Upper lobe of left lung (tissue), 6 donors: Measurements from ENCODE around the gene PARP16. TPM values are rescaled to one million over a fixed set of nuclear protein-coding genes. Genes with fewer than 3 reads are reported as not detected.
A peak's percentile ranks its signal among the peaks of the same experiment; 100 is the strongest.

Experiments
- ATAC-seq, 2 donors: fragments of 200-7000 bp; cut with Tn5 transposase; one replicate each; pipeline ENCODE4 v1.9.1; 2022; ENCODE audit warnings: mild to moderate bottlenecking in 2 of 2, moderate library complexity in 2 of 2; ENCODE audit not compliant: low FRiP score in 2 of 2
- DNase-seq, 2 donors: peaks; one replicate each; pipeline ENCODE4 v3.0.0-alpha.2; 2019 to 2020
- H3K27ac ChIP-seq, 4 donors: fragments of 200-600 bp; sonication (generic); one replicate each; pipeline ENCODE4 v1.5.1; 2016 to 2019
- H3K27me3 ChIP-seq, 4 donors: fragments of 200-600 bp; sonication (generic); one replicate each; pipeline ENCODE4 v1.5.1; 2017 to 2019
- H3K36me3 ChIP-seq, 4 donors: fragments of 200-600 bp; sonication (generic); one replicate each; pipeline ENCODE4 v1.5.1; 2016 to 2019
- H3K4me1 ChIP-seq, 4 donors: fragments of 200-600 bp; sonication (generic); one replicate each; pipeline ENCODE4 v1.5.1; 2018 to 2019
- H3K4me3 ChIP-seq, 4 donors: fragments of 200-600 bp; sonication (generic); one replicate each; pipeline ENCODE4 v1.5.1; 2017 to 2019; ENCODE audit warnings: mild to moderate bottlenecking in 2 of 4, moderate library complexity in 1 of 4
- H3K9me3 ChIP-seq, 4 donors: fragments of 200-600 bp; sonication (generic); one replicate each; pipeline ENCODE4 v1.5.1; 2018 to 2019
- EP300 ChIP-seq, 4 donors: sonication (generic); formaldehyde crosslinking; IDR thresholded peaks; one replicate each; pipeline ENCODE4 v1.5.1; 2017; ENCODE audit warnings: antibody characterized with exemption in 4 of 4, control low read depth in 2 of 4
- POLR2A ChIP-seq, 4 donors: fragments of 450-650 bp; IDR thresholded peaks; one replicate each; pipeline ENCODE4 v1.5.1; 2016 to 2017; ENCODE audit warnings: antibody characterized with exemption in 4 of 4, mild to moderate bottlenecking in 2 of 4
- POLR2AphosphoS5 ChIP-seq, 2 donors: sonication (generic); formaldehyde crosslinking; IDR thresholded peaks; one replicate each; pipeline ENCODE4 v1.5.1; 2017; ENCODE audit warnings: antibody characterized with exemption in 2 of 2
- WGBS, 2 donors: methylation state at CpG; one replicate each; pipeline ENCODE4 v1.1.5; 2017 to 2018; 5-methylcytosine and 5-hydroxymethylcytosine counted together
- total RNA-seq, 6 donors: library from RNA; depleted of rRNA in 4 of 6; stranded (reverse); fragments of >200 nt in 4 of 6; gene quantifications; one replicate each; pipeline versions ENCODE4 v1.1.0 to v1.2.1, GENCODE V29; 2016 to 2021
- TF ChIP-seq, protein P1 (sequence below), 6 experiments: fragments of 450-650 bp in 4 of 6; fragments of 200-600 bp in 2 of 6; sonication (generic) in 2 of 6; IDR thresholded peaks; one replicate each; pipeline ENCODE4 v1.5.1; 2016 to 2019; ENCODE audit warnings: antibody characterized with exemption in 6 of 6
- donor health status: DM: no; HTN: no; CAD: no; lungs with moderate emphysema.
- donor health status: DM: no; HTN: yes; CAD: no; lungs with severe emphysema.

The PARP16 gene
- total RNA-seq, 6 donors from 2014 or later: 6.3 to 20.6 (median 7.9) TPM

DNA sequence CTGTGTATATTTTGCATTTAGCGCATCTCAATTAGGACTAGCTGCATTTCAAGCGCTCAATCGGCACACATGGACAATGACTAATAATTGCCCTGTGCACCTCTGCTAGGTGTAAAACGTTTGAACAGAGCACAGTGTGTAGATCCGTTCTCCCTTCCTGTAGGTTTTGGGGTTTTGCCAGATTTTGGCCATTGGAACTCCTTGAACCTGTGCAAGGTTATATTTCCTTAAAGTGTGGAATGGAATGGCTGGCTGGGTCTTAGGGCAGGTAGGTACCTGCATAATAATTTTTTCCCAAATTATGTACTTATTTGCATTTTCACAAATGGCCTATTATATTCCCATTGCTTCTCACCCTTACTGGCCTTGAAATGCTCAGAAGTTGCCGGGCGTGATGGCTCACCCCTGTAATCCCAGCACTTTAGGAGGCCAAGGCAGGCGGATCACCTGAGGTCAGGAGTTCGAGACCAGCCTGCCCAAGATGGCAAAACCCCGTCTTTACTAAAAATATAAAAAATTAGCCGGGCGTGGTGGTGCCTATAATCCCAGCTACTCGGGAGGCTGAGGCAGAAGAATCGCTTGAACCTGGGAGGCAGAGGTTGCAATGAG is 18.6 kb upstream of the PARP16 start:
- H3K4me1 ChIP-seq: peaks cover 13 to 16% (median 14%) of the 10 kb centered on the region in 4 donors
- peak; percentile 9 to 35 for ATAC-seq
- no peaks in the 10 kb centered on the region for H3K27me3 ChIP-seq
- no peak for TF ChIP-seq EP300 (IDR thresholded peaks at IDR 0.05)
- TF ChIP-seq POLR2AphosphoS5 (IDR thresholded peaks at IDR 0.05): no peak
- TF ChIP-seq POLR2A (IDR thresholded peaks at IDR 0.05): no peak
- TF ChIP-seq, protein P1, sequence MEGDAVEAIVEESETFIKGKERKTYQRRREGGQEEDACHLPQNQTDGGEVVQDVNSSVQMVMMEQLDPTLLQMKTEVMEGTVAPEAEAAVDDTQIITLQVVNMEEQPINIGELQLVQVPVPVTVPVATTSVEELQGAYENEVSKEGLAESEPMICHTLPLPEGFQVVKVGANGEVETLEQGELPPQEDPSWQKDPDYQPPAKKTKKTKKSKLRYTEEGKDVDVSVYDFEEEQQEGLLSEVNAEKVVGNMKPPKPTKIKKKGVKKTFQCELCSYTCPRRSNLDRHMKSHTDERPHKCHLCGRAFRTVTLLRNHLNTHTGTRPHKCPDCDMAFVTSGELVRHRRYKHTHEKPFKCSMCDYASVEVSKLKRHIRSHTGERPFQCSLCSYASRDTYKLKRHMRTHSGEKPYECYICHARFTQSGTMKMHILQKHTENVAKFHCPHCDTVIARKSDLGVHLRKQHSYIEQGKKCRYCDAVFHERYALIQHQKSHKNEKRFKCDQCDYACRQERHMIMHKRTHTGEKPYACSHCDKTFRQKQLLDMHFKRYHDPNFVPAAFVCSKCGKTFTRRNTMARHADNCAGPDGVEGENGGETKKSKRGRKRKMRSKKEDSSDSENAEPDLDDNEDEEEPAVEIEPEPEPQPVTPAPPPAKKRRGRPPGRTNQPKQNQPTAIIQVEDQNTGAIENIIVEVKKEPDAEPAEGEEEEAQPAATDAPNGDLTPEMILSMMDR (IDR thresholded peaks at IDR 0.05): no peak
- peak overlapping the region in 3 of 4 donors; percentile 48 to 54 (median 54) for H3K4me3 ChIP-seq
- no peak for DNase-seq
- H3K27ac ChIP-seq: peak overlapping the region; percentile 68 to 90 (median 84)
- no peaks in the 10 kb centered on the region for H3K9me3 ChIP-seq
- 49 to 54% methylated on average over 14 of the region's 14 CpGs for WGBS, 2 donors
- no peaks in the 10 kb centered on the region for H3K36me3 ChIP-seq

DNA sequence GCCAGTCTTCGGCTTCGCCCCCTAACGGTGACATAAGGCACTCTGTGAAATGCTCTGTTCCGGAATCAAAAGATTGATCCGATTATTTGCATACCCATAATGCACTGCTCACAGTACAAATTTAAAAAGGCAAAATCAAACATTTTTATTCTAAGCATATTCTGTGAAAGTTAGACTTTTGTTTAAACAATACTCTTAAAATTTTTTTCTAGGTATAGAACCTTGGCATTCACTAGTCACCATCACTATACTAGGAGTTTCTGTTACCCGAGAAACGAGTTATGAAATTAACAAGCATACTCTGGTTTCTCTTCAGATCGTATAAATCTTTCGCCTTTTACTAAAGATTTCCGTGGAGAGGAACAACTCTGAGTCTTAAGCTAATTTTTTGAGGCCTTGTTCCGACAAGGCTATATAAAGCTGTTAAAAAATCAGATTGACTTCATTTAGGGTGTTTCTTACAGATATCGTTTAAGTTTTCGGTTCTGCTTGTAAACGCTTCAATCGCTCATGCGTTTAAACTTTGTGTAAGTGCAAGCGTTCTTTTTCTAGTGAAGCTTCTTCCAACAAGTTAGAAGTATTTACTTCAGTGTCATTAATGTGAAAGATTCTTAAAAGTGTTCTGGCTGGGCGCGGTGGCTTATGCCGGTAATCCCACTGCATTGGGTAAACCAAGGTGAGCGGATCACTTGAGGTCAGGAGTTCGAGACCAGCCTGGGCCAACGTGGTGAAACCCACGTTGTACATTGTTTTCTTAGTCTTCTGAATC is 17.9 kb upstream of the PARP16 start, which contains the start of gene RNU5B-1:
Gene RNU5B-1, plus strand, starts transcription at position 297 of the 769 bp plus-strand sequence.
- Histone ChIP-seq H3K9me3 (no peaks in the 10 kb centered on the region), H3K4me1 (peaks cover 13 to 16% (median 14%) of the 10 kb centered on the region in 4 donors), H3K4me3 (peak within 1 kb of the TSS; percentile 8 to 54 (median 51)), H3K27me3 (no peaks in the 10 kb centered on the region), H3K27ac (peak within 1 kb of the TSS; percentile 68 to 90 (median 84)), H3K36me3 (no peaks in the 10 kb centered on the region)
- WGBS, 2 donors: 1% methylated on average over 23 to 24 of the region's 24 CpGs
- ATAC-seq (peak; percentile 96), DNase-seq (peak in 1 of 2 donors; percentile 73)
- TF ChIP-seq, protein P1 (IDR thresholded peaks at IDR 0.05): peak; percentile 66 to 82 (median 78)
- peak; percentile 51 to 98 (median 94) for TF ChIP-seq POLR2A (IDR thresholded peaks at IDR 0.05)
- TF ChIP-seq EP300 (IDR thresholded peaks at IDR 0.05): peak in 1 of 4 donors; percentile 63
- TF ChIP-seq POLR2AphosphoS5 (IDR thresholded peaks at IDR 0.05): peak; percentile 26 to 99

GRCh38 chr15:65303687-65304380 is 17.2 kb upstream of the PARP16 start:
- Histone ChIP-seq H3K36me3 (no peaks in the 10 kb centered on the region), H3K9me3 (no peaks in the 10 kb centered on the region), H3K27me3 (no peaks in the 10 kb centered on the region), H3K4me1 (peaks cover 13 to 16% (median 14%) of the 10 kb centered on the region in 4 donors), H3K27ac (peak overlapping the region; percentile 68 to 90 (median 84)), H3K4me3 (peak overlapping the region; percentile 8 to 54 (median 51))
- ATAC-seq (peak; percentile 56 to 65), DNase-seq (peak in 1 of 2 donors; percentile 58)
- WGBS, 2 donors: 2 to 3% methylated on average over 24 of the region's 24 CpGs
- TF ChIP-seq EP300 (IDR thresholded peaks at IDR 0.05): no peak
- TF ChIP-seq, protein P1 (IDR thresholded peaks at IDR 0.05): no peak
- no peak for TF ChIP-seq POLR2A (IDR thresholded peaks at IDR 0.05)
- TF ChIP-seq POLR2AphosphoS5 (IDR thresholded peaks at IDR 0.05): no peak

GRCh38 chr15:65302061-65302460 is 15.4 kb upstream of the PARP16 start:
- Histone ChIP-seq H3K36me3 (no peaks in the 10 kb centered on the region), H3K27me3 (no peaks in the 10 kb centered on the region), H3K27ac (no peak overlapping the region), H3K4me3 (no peak overlapping the region), H3K9me3 (no peaks in the 10 kb centered on the region), H3K4me1 (peaks cover 17 to 26% (median 19%) of the 10 kb centered on the region in 4 donors)
- DNase-seq (peak in 1 of 2 donors; percentile 85), ATAC-seq (no peak)
- WGBS, 2 donors: 82 to 94% methylated on average over 14 to 23 of the region's 24 CpGs
- TF ChIP-seq EP300 (IDR thresholded peaks at IDR 0.05): no peak
- no peak for TF ChIP-seq POLR2A (IDR thresholded peaks at IDR 0.05)
- no peak for TF ChIP-seq POLR2AphosphoS5 (IDR thresholded peaks at IDR 0.05)
- TF ChIP-seq, protein P1 (IDR thresholded peaks at IDR 0.05): no peak
